GM18858 (cell line): ENCODE data around the gene TTLL10.

Experiments
- ATAC-seq: cut with Tn5 transposase; IDR thresholded peaks from one replicate; pipeline ENCODE4 v1.9.1; 2021; ENCODE audit not compliant: unreplicated experiment

Gene TTLL10

DNA sequence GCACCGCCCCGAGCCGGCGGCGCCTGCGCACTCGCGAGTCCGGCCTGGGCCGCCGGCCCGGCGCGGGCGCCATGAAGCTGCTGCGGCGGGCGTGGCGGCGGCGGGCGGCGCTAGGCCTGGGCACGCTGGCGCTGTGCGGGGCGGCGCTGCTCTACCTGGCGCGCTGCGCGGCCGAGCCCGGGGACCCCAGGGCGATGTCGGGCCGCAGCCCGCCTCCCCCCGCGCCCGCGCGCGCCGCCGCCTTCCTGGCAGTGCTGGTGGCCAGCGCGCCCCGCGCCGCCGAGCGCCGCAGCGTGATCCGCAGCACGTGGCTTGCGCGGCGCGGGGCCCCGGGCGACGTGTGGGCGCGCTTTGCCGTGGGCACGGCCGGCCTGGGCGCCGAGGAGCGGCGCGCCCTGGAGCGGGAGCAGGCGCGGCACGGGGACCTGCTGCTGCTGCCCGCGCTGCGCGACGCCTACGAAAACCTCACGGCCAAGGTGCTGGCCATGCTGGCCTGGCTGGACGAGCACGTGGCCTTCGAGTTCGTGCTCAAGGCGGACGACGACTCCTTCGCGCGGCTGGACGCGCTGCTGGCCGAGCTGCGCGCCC, 58.6 kb downstream of the TTLL10 start, which contains the start of gene B3GALT6:
B3GALT6 (plus strand) TSS at position 30 of the 588 bp plus-strand sequence; CDS start at position 72, 42 bp downstream.
- ATAC-seq, result peak; percentile 19

DNA sequence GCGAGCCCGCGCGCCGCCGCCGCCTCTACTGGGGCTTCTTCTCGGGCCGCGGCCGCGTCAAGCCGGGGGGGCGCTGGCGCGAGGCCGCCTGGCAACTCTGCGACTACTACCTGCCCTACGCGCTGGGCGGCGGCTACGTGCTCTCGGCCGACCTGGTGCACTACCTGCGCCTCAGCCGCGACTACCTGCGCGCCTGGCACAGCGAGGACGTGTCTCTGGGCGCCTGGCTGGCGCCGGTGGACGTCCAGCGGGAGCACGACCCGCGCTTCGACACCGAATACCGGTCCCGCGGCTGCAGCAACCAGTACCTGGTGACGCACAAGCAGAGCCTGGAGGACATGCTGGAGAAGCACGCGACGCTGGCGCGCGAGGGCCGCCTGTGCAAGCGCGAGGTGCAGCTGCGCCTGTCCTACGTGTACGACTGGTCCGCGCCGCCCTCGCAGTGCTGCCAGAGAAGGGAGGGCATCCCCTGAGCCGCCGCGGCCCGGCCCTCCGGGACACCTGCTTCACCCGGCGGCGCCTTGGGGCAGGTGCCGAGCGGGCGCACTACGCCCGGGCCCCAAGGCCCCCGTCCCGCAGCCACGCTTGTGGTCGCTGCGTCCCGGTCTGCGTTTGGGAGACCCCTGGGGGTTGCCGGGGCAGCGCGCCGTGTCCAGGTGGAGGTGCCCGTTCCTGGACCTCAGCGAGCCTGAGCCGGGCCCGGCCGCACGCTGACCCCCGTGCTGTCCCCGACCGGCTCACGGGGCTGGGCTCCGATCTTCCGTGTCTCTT, 59.3 kb downstream of the TTLL10 start:
- ATAC-seq, result no peak

DNA sequence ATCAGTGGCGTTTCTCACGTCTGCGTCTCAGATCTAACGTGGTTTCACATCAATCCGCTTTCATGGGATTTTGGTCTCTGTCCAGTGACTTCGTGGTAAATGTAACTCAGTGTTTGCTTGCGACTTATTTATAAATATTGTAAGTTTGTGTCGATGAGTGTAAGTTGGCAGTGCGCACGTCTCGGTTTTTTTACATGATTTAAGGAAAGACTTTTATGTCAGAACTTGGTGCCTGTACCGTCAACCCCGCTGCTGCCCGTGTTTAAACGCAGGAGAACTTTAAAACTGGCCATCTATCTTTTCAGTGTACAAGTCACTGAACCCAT, 59.9 kb downstream of the TTLL10 start:
- no peak for ATAC-seq

DNA sequence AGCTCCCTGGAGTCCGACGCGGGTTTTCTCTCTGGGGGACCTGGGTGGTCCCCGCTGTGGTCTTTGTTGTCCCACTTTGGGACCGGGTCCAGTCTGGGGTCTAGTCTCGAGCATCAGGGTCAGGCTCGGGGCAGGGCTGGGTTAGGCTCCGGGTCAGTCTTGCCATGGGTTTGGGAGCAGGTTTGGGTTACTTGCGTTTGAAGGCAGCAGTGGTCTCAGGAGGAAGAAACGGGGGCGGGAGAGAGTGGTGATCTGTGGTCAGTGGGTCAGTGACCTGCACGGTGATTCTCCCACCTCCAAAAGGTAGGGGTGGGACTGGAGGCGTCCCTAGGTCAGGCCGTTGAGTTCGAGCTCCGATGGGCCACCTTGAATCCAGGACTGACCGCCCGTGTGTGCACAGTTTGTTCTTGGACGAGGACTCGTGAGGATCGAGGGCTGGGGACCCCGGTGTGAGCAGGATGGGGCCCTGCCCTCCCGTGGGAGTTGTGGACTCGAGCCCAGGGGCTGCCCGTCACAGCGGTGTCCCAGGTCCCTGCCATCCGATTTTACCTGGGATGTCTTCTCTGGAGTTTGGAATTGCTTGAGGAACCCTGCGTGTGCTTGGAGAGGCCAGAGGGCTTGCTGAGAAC, 60.6 kb downstream of the TTLL10 start:
- no peak for ATAC-seq

DNA sequence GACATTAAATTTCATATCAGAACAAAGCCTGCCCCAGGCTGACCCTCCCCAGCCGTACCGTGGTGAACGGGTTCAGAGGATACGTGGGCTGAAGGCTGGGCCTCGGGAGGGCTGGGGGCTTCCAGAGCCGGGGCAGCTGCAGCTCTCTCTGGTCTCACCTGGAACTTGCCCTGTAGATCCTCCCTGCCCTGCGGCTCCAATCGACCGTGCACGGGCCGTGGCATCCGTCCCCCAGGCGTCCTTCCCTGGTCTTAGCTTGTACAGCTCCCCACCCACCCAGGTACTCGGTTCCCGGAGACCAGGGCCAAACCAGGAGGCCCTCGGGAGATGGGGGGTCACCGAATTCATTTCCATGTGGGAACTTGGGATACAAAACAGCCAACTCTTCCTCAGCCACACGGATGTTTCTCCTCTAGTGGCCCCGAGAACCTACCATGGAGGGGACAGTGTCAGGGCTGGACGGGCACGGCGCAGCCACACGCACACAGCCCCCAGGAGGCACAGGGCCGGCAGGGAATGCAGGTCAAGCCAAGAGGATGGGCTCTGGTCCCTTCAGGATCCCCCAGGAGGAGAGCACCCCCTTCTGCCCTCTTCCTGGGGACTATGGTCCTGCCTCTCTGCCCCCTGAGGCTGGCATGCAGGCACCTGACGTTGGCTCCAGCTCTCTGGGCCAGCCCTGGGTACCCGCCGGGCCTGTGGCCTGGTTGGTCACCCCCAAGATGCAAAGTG, 61.5 kb downstream of the TTLL10 start:
- no peak for ATAC-seq

DNA sequence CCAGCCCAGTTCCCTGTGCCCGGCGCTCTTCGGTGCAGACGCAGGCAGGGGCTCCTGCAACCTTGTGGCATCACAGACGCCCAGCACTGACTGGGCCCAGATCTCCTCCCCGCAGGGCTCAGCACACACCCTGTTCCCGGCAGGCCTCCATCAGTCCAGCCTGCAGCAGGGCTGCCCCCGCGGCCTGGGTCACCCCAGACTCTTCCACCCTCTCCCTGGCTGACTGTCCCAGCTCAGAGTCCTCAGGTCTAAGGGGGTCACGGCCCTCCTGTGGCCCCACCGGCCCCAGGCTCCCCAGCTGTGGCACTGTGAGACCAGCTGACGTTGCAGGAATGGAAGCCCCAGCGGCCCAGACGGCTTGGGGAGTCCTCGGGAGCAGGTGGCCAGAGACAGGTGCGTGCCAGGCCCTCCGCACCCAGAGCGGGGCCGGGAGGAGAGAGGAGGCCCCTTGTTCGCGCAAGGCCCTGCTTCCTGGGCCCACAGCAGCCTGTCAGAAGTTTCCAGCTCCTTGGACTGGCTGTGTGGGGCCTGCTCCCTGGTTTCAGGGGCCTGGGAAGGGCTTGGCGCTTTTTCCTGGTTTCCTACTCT, 62.6 kb downstream of the TTLL10 start:
- ATAC-seq, result no peak

DNA sequence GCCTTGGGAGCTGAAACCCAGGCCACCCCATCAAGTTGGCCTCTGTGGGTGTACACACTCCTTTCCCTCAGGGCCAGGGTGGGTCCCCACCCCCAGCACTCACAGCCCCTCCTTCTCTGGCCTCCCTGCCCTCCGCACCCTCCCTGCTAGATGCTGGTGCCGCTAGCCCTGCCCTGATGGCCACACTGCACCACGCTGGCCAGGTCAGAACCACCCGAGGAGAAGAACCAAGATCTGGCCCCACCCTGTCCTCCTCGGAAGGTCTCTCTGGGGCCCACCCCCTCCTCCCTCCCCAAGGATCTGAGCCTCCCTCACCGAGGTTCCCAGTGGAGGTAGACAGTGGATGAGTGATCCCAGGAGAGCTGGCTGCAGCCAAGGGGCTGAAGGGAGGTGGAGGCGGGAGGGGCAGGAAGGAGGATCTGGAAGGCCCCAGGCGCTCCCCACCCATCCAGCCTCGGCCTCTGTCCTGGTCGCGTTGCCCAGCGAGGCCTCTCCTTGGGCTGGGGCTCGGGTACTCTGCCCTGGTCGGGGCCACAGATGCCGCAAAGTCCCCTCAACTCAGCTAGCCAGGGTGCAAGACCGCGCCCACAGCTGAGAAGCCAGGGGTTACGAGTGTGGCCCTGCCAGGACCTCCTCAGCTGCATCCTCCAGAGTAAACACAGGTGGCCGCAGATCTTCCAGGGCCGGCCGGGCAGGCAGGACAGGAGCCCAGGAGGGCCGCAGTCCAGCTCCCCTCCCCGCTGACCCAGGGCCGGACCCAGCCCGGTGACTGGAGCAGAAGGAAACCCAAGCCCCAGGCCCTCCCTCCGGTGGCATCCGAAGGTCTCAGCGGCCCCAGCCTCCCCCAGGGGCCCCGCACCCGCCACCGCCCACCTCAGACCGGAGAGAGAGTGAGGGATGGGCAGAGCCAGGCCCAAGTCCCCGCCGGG, 63.5 kb downstream of the TTLL10 start:
- ATAC-seq, result no peak

DNA sequence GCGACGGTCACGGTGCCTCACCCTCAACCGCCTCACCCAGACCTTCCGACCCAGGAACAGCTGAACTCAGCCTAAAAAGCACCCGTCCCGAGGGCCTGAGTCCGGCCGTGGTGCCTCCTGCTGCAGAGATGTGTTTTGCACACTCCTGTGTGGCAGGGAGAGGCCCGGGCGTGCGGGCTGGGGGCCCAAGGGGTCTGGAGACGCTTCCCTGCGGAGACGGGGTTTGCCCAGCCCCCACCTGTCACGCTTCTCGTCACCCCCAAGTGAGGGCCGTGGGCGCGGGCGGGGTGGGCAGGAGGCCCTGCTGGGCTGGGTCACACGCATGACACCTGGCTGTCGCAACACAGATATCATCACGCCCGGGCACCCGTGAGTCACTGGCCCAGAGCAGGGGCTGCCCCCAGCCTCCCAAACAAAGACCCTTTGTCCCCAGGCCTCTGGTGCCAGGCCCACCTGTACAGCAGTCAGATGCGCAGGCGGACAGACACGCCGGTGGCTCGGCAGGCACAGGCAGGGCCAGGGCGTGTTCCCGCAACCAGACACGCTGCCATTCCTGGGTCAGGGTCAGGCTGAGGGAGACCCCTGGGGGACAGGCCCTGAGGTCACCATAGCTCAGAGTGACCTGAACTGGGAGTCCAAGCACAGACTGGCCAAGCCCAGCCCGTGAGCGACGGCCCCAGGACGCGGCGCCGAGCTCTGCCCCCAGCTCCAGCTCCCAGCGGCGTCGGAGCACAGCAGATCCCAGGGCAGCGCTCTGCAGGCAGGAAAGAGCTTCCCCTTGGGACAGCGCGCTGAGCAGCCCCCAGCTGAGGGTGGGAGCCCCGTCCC, 64.4 kb downstream of the TTLL10 start:
- no peak for ATAC-seq

DNA sequence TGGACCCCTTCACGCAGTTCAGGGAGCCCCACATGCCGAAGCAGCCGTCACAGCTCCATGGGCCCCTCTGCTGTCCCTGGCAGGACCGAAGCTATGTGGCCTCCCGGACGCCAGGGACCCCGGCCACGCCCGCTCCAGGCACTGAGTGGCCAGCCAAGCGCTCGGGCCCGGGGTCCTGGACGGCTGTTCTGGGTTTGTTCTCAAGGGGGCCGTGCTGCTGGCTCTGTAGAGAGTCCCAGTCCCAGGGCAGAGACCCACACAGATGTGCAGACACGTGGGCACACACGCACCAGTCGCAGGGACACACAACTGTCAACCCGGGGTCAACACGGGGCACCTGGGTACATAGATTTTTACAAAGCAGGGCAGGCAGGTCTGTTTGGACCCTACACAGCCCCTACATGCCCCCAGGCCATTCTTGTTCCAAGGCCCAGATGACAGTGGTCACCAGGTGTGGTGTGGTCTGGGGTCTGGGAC, 65.1 kb downstream of the TTLL10 start:
- no peak for ATAC-seq

DNA sequence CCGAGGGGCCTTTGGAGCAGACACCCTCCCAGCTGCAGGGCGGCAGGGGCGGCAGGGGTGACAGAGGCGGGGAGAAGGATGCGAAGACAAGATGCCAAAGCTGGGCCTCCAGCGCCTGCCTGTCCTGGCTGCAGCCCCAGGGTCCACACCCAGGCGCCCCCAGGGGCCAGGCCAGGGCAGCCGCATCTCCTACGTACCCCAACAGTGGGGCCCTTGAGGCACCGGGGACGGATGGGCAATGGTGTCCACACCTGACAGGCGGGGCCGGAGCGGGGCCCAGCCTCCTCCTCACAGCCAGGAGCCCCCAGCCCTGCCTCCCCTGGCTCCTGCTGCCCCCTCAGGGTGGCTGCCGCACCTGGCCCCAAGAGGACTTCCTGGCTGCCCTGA, 65.5 kb downstream of the TTLL10 start:
- ATAC-seq, result no peak

DNA sequence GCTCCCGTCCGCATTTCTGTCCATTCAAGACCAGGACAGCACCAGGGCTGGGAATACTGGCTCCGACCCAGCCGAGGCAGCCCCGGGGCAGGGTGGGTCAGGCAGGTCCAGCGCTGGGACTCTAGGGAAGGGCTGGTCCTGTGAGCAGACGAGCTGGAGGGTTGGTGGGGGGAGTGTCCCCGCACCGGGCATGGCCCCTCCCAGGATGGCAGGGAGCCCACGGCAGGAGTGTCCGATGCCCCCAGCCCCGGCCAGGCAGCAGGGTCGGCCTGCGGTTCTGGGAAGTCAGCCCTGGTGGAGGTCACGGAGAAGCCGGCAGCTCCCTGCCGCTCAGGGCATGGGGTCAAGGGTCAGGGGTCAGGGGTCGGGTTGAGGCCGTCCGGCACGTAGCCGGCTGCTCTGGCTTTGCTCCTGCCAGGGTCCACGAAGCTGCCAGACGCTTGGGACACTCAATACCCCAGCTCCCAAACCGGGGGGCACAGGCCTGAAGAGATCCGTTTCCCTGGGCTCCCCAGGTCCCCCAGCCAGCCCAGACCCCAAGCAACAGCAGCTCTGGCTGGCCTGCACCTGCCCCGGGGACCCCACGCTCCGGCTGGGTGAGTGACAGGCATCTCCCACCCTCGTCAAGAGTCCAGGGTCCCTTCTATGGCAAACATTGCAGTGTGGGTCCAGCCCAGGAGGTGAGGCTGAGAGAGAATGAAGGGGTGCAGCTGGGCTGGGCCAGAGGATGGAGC, 66.1 kb downstream of the TTLL10 start:
- no peak for ATAC-seq

DNA sequence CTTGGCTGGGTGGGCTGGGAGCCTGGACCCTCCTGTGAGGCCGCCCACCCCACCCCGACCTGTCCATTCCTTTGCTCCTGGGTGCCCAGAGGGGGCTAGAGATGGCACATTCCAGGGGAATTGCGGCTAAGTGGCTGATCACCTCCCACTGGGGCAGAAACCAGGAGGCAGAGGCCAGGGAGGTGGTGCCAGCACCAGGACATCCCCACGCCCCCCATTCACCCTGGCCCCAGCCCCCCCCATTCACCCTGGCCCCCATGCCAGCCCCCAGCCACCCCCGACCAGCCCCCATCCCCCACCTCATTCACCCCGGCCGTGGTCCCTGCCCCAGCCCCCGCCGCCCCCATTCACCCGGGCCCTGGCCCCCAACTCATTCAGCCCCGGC, 66.7 kb downstream of the TTLL10 start:
- ATAC-seq, result no peak

DNA sequence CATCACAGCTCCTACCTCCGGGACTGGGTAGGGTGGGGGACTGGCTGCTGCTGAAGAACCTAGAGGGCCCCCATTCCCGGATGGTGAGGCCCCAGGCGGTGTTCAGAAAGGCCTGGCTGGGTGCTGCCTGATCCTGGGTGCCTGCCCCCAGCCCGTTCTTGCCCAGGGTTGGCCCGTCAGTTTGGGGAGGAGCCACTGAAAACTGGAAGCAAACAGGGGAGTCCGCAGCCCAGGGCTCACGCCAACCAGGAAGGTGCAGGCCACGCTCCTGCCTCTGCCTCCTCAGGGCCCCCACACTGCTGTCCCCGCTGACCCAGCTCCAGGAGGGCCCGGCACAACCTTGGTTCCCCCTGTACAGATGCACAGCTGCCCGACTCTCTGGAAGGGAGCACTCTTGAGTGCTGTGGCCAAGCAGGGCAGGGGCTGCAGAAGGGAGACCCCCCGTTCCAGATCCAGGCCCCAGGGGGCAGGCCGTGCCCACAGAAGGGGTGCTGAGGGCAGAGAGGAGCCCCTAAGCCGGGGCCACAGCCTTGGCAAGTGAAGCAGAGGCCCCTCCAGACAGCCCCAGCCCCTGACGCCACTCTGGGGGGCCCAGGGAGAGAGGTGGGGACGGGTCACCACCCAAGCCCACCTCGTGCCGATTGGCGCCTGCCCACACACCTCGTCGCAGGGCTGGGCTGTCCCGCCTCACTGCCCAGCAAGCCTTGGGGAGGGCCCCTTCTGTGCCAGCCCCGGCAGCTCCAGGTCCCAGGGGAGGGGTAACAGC, 67.3 kb downstream of the TTLL10 start:
- ATAC-seq, result no peak

DNA sequence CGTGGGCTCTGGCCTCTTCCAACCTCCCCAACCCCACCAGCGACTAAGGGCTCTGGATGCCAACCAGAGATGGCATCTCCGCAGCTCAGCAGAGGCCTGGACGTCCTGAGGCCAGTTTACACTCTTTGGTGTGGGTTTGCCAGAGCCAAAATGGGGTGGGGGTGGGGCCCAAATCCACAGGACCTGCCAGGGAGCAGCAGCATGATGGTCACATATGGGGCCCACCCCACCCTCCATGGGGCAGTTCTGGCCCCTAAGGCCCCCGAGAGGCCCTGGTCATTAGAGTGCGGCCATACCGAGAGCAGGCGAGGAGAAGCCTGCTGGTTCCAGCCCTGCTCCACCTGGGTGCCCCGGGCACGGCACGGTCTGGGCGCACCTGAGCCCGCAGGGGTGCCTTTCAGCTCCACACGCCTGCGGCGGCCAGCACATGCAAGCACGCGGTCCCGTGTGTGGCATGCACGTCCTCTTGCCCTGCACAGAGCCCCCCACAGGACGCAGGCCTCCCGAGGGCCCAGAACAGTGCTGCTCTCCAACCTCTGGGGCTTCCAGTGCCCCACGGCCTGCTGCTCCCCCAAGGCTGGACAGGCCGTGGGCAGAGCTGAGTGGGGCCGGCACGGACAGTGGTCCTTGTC, 68.0 kb downstream of the TTLL10 start:
- ATAC-seq, result no peak

DNA sequence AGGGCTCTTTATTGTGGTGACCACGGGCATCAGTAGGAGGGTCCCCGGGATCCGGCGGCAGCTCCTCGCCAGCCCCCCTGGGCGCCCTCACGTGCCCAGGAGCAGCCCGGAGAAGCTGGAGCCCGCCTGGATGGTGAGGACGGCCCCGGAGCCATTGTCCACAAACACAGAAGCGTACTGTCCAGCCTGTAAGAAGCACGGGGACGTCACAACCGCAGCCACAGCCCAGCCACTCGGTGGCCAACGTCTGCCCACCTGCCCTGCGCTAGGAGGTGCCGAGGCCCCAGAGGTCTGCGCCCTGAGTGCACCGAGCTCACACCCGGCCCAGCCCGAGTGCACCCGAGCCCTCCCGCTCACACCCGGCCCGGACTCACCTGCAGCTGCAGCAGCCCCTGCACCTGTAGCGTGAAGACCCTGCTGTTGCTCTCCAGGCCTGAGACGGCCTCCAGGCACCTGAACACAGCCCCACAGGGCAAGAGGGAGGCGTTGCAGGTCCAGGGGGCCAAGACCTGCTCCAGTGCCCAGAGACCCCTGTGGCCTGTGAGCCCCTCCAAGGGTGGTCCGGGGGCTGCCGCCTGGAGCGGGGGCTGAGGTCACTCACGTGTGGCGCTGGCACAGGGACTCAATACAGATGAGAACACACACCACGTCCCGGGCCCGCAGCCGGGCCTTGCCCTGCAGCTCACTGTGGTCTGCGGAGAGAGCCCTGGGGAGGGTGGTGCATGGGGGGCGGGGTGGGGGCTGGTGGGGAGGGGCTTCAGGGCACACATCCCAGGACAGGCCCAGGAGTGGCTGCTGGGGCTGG, 69.0 kb downstream of the TTLL10 start:
- ATAC-seq, result no peak

DNA sequence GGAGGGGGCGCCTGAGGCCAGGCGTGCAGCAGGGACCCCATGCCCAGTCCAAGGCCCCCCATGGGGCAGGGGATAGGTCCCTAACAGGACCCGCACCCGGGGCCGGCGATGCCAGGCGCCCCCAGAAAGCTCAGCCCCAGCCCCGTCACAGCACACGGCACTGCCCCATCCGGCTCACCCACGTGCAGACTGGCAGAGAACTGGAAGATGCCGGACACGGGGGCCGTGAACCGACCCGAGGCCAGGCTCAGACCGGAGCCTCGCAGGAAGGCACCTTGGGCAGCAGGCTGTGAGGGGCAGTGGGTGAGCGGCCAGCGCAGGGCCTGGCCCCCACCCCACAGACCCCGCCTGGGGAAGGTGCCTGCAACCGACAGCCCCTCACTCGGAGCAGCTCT, 69.6 kb downstream of the TTLL10 start:
- no peak for ATAC-seq

DNA sequence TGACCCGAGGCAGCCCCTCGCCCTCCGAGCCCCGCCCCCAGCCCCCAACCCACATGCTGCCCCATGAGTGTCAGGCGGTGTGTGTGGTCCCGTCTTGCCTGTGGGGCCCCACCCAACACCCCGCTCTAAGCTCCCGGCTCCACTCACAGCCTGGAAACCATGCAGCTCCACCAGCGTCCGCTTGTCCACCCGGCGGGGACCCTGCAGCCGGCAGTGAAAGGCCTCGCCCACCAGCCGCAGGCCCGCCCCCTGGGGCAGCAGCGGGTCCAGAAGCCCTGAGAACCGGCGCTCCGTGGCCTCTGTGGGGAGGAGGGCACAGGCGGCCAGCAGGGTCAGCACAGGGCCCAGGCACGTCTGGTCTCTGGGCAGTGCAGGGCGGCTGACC, 70.1 kb downstream of the TTLL10 start:
- ATAC-seq, result no peak
